Transverse colon (tissue), 4 donors: ENCODE data around the gene APBB2. TPM values are rescaled to one million over a fixed set of nuclear protein-coding genes. Genes with fewer than 3 reads are reported as not detected.

Experiments
- DNase-seq: peaks from one replicate; pipeline ENCODE4 v3.0.0-alpha.2; 2019
- H3K27ac ChIP-seq, 4 donors: fragments of 200-600 bp; sonication (generic); 2 replicates each; pipeline ENCODE4 v1.5.1; 2016 to 2018; ENCODE audit warnings: inconsistent platforms in 4 of 4
- H3K27me3 ChIP-seq: fragments of 200-600 bp; sonication (generic); 2 replicates; pipeline ENCODE4 v1.5.1; 2017; ENCODE audit warnings: inconsistent platforms
- H3K36me3 ChIP-seq, 4 donors: fragments of 200-600 bp; sonication (generic); 2 replicates each; pipeline ENCODE4 v1.5.1; 2017 to 2019; ENCODE audit warnings: inconsistent platforms in 4 of 4
- H3K4me1 ChIP-seq, 4 donors: fragments of 200-600 bp; sonication (generic); 2 replicates each; pipeline ENCODE4 v1.5.1; 2017 to 2020; ENCODE audit warnings: inconsistent platforms in 4 of 4
- H3K4me3 ChIP-seq, 4 donors: fragments of 200-600 bp; sonication (generic); 1 replicate in 1 of 4; 2 replicates in 3 of 4; pipeline versions ENCODE4 v1.5.1 to v1.6.1; 2017 to 2019; ENCODE audit warnings: inconsistent platforms in 4 of 4
- H3K9me3 ChIP-seq, 2 donors: fragments of 200-600 bp; sonication (generic); 2 replicates each; pipeline ENCODE4 v1.5.1; 2017 to 2019; ENCODE audit warnings: inconsistent platforms in 2 of 2
- EP300 ChIP-seq: sonication (generic); formaldehyde crosslinking; IDR thresholded peaks from one replicate; pipeline ENCODE4 v1.6.1; 2017; ENCODE audit warnings: antibody characterized with exemption, low read depth
- POLR2A ChIP-seq: fragments of 450-650 bp; IDR thresholded peaks from one replicate; pipeline ENCODE4 v1.6.1; 2016; ENCODE audit warnings: antibody characterized with exemption, mild to moderate bottlenecking, moderate library complexity
- POLR2AphosphoS5 ChIP-seq, 3 donors: sonication (generic); formaldehyde crosslinking; IDR thresholded peaks; one replicate each; pipeline ENCODE4 v1.6.1; 2016; ENCODE audit warnings: antibody characterized with exemption in 3 of 3
- WGBS, 2 donors: methylation state at CpG; one replicate each; pipeline ENCODE4 v1.1.5; 2018; ENCODE audit warnings: low coverage in 1 of 2; 5-methylcytosine and 5-hydroxymethylcytosine counted together
- in situ Hi-C, 4 donors: fragments of 200-750 bp; cut with MboI; loops; one replicate each; pipeline versions ENCODE4 v1.15.0 to v1.15.1; 2017; ENCODE audit warnings: low sequenced_read_pairs in 3 of 4, low pct_ligation_motif_present in 1 of 4, low pct_unique_long_range_greater_than_20kb in 1 of 4
- intact Hi-C: fragments of 100-400 bp; cut with DNase I; formaldehyde crosslinking; loops from one replicate; pipeline ENCODE4 v1.15.1; 2023; ENCODE audit warnings: low total_unique reads
- total RNA-seq, 4 donors: library from RNA; depleted of rRNA; stranded (reverse); fragments of >200 nt; gene quantifications; one replicate each; pipeline ENCODE4 v1.1.0, GENCODE V29; 2016
- TF ChIP-seq, protein P1 (sequence below), 5 experiments: fragments of 200-600 bp in 3 of 5; fragments of 450-650 bp in 2 of 5; sonication (generic) in 3 of 5; IDR thresholded peaks; 1 replicate in 2 of 5; 2 replicates in 3 of 5; pipeline ENCODE4 v1.5.1; 2016 to 2017; ENCODE audit warnings: antibody characterized with exemption in 5 of 5, inconsistent platforms in 3 of 5, mild to moderate bottlenecking in 2 of 5, moderate library complexity in 1 of 5

Gene APBB2
- total RNA-seq, 4 donors from 2014 or later, result 37.1 to 138 (median 90.1) TPM

- Histone ChIP-seq H3K27ac (no peak overlapping the region), H3K9me3 (no peaks in the 10 kb centered on the region), H3K27me3 (no peaks in the 10 kb centered on the region), H3K36me3 (no peaks in the 10 kb centered on the region), H3K4me3 (no peak overlapping the region), H3K4me1 (no peaks in the 10 kb centered on the region)
- no peak for DNase-seq
- intact Hi-C loops, result no loop called here
- WGBS, 2 donors, result 75 to 83% methylated on average over 1 of the region's 1 CpG
- TF ChIP-seq POLR2A, result no peak
- no peak for TF ChIP-seq POLR2AphosphoS5 (IDR thresholded peaks at IDR 0.05)
- TF ChIP-seq EP300, result no peak
- TF ChIP-seq, protein P1, sequence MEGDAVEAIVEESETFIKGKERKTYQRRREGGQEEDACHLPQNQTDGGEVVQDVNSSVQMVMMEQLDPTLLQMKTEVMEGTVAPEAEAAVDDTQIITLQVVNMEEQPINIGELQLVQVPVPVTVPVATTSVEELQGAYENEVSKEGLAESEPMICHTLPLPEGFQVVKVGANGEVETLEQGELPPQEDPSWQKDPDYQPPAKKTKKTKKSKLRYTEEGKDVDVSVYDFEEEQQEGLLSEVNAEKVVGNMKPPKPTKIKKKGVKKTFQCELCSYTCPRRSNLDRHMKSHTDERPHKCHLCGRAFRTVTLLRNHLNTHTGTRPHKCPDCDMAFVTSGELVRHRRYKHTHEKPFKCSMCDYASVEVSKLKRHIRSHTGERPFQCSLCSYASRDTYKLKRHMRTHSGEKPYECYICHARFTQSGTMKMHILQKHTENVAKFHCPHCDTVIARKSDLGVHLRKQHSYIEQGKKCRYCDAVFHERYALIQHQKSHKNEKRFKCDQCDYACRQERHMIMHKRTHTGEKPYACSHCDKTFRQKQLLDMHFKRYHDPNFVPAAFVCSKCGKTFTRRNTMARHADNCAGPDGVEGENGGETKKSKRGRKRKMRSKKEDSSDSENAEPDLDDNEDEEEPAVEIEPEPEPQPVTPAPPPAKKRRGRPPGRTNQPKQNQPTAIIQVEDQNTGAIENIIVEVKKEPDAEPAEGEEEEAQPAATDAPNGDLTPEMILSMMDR (IDR thresholded peaks at IDR 0.05), result no peak
- in situ Hi-C loops, result loop anchor here in 1 of 4 donors (10.0 kb wide), 1 partner anchor 242 kb away; the partner anchor contains the start of gene APBB2
Measured at GRCh38 chr4:40972722-40973121, 241.6 kb downstream of the APBB2 start.

GRCh38 chr4:40971338-40971737 is 243.0 kb downstream of the APBB2 start:
- H3K4me3 ChIP-seq, result no peak overlapping the region
- no peaks in the 10 kb centered on the region for H3K4me1 ChIP-seq
- intact Hi-C loops (no loop called here), in situ Hi-C loops (loop anchor here in 1 of 4 donors (10.0 kb wide), 1 partner anchor 243 kb away; the partner anchor contains the start of gene APBB2)
- 60 to 82% methylated on average over 3 of the region's 3 CpGs for WGBS, 2 donors
- TF ChIP-seq EP300, result no peak
- TF ChIP-seq, protein P1 (IDR thresholded peaks at IDR 0.05), result no peak
- TF ChIP-seq POLR2AphosphoS5 (IDR thresholded peaks at IDR 0.05), result no peak
- no peak for TF ChIP-seq POLR2A
- H3K9me3 ChIP-seq, result no peaks in the 10 kb centered on the region
- no peaks in the 10 kb centered on the region for H3K27me3 ChIP-seq
- DNase-seq, result no peak
- H3K27ac ChIP-seq, result no peak overlapping the region
- no peaks in the 10 kb centered on the region for H3K36me3 ChIP-seq

- Histone ChIP-seq H3K36me3 (no peaks in the 10 kb centered on the region), H3K4me1 (no peaks in the 10 kb centered on the region), H3K27me3 (no peaks in the 10 kb centered on the region), H3K9me3 (no peaks in the 10 kb centered on the region), H3K4me3 (no peak overlapping the region), H3K27ac (no peak overlapping the region)
- WGBS, 2 donors, result 41 to 69% methylated on average over 2 of the region's 2 CpGs
- TF ChIP-seq POLR2A, result no peak
- TF ChIP-seq, protein P1 (IDR thresholded peaks at IDR 0.05), result no peak
- TF ChIP-seq POLR2AphosphoS5 (IDR thresholded peaks at IDR 0.05), result no peak
- TF ChIP-seq EP300, result no peak
- intact Hi-C loops, result no loop called here
- in situ Hi-C loops, result no loop called here
- no peak for DNase-seq
Measured at GRCh38 chr4:40969501-40969900, 244.8 kb downstream of the APBB2 start.

- TF ChIP-seq POLR2A, result no peak
- TF ChIP-seq, protein P1 (IDR thresholded peaks at IDR 0.05), result no peak
- WGBS, 2 donors, result 77% methylated on average over 6 of the region's 6 CpGs; no CpG with 5 or more reads in 1 of the 2 donors
- H3K4me3 ChIP-seq, result no peak overlapping the region
- intact Hi-C loops (no loop called here), in situ Hi-C loops (no loop called here)
- no peak overlapping the region for H3K27ac ChIP-seq
- H3K9me3 ChIP-seq, result no peaks in the 10 kb centered on the region
- no peak for DNase-seq
- H3K36me3 ChIP-seq, result no peaks in the 10 kb centered on the region
- H3K27me3 ChIP-seq, result no peaks in the 10 kb centered on the region
- H3K4me1 ChIP-seq, result no peaks in the 10 kb centered on the region
Measured at GRCh38 chr4:40967550-40967949, 246.8 kb downstream of the APBB2 start.
